ENCODE measurements around the gene CDH6.

The CDH6 gene
- 0 to 0.37 (median 0.14) reads per million in 4 experiments for total RNA-seq

- no peak for DNase-seq
Measured at GRCh38 chr5:31193591-31194467, at the start of gene CDH6. Gene CDH6, plus strand, starts transcription at chr5:31193686. Its CDS starts 73,788 bp downstream, at chr5:31267474.

GRCh38 chr5:31144364-31144763 is 49.1 kb upstream of the CDH6 start:
- DNase-seq, result no peak

GRCh38 chr5:31148959-31149475 is 44.5 kb upstream of the CDH6 start:
- DNase-seq, result no peak

GRCh38 chr5:31153521-31153920 is 40.0 kb upstream of the CDH6 start:
- DNase-seq, result no peak

- no peak for DNase-seq
Measured at GRCh38 chr5:31156631-31157160, 36.8 kb upstream of the CDH6 start.

- no peak for DNase-seq
Measured at GRCh38 chr5:31157720-31158119, 35.8 kb upstream of the CDH6 start.

GRCh38 chr5:31158686-31159085 is 34.8 kb upstream of the CDH6 start:
- no peak for DNase-seq

- DNase-seq, result no peak
Measured at GRCh38 chr5:31161781-31162181, 31.7 kb upstream of the CDH6 start.

- DNase-seq, result no peak
Measured at GRCh38 chr5:31165729-31166128, 27.8 kb upstream of the CDH6 start.

GRCh38 chr5:31169379-31169778 is 24.1 kb upstream of the CDH6 start:
- DNase-seq, result no peak

- DNase-seq, result no peak
Measured at GRCh38 chr5:31172881-31173280, 20.6 kb upstream of the CDH6 start.

- DNase-seq, result no peak
Measured at GRCh38 chr5:31173614-31174013, 19.9 kb upstream of the CDH6 start.

GRCh38 chr5:31181376-31181987 is 12.0 kb upstream of the CDH6 start:
- DNase-seq, result no peak

GRCh38 chr5:31182136-31182535 is 11.3 kb upstream of the CDH6 start:
- no peak for DNase-seq

GRCh38 chr5:31185951-31186350 is 7.5 kb upstream of the CDH6 start:
- DNase-seq, result no peak

GRCh38 chr5:31186672-31187267 is 6.7 kb upstream of the CDH6 start:
- DNase-seq, result no peak

- DNase-seq, result no peak
Measured at GRCh38 chr5:31187591-31187990, 5.9 kb upstream of the CDH6 start.

GRCh38 chr5:31192442-31192841 is 1.0 kb upstream of the CDH6 start:
- no peak for DNase-seq

- no peak for DNase-seq
Measured at GRCh38 chr5:31193116-31193515, 370 bp upstream of the CDH6 start.

- DNase-seq, result no peak
Measured at GRCh38 chr5:31194468-31194813, 955 bp downstream of the CDH6 start.

- DNase-seq, result no peak
Measured at GRCh38 chr5:31194892-31195555, 1.5 kb downstream of the CDH6 start.

- no peak for DNase-seq
Measured at GRCh38 chr5:31196309-31196708, 2.8 kb downstream of the CDH6 start.

- no peak for DNase-seq
Measured at GRCh38 chr5:31197183-31197582, 3.7 kb downstream of the CDH6 start.

Data from effector CD8-positive, alpha-beta T cell (primary cell).